ENCODE data around the gene RIMBP2. TPM values are rescaled to one million over a fixed set of nuclear protein-coding genes. Genes with fewer than 3 reads are reported as not detected.

Gene RIMBP2
- total RNA-seq, 4 donors from 2014 or later: 0.83 to 1.8 (median 1.4) TPM

- Histone ChIP-seq H3K36me3 (no peaks in the 10 kb centered on the region), H3K4me3 (no peak overlapping the region), H3K4me1 (no peaks in the 10 kb centered on the region), H3K9me3 (peaks cover 0 to 12% (median 8%) of the 10 kb centered on the region in 4 donors), H3K27me3 (no peaks in the 10 kb centered on the region), H3K27ac (replicated peaks in 1 of 4) (no peak overlapping the region)
- no peak for TF ChIP-seq EP300 (IDR thresholded peaks at IDR 0.05)
- TF ChIP-seq CTCF (IDR thresholded peaks at IDR 0.05): no peak
- TF ChIP-seq POLR2AphosphoS5 (IDR thresholded peaks at IDR 0.05): no peak
- no peak for TF ChIP-seq POLR2A (IDR thresholded peaks at IDR 0.05; ENCODE audit: low read depth)
- WGBS: 93% methylated on average over 13 of the region's 13 CpGs
- intact Hi-C loops (cut with DNase I): no loop called here
- DNase-seq (ENCODE audit: extremely low spot score): no peak
Measured at GRCh38 chr12:130433834-130434233, 282.3 kb downstream of the RIMBP2 start.

- no peaks in the 10 kb centered on the region for H3K4me1 ChIP-seq
- no peak for DNase-seq (ENCODE audit: extremely low spot score)
- H3K27me3 ChIP-seq: no peaks in the 10 kb centered on the region
- no peaks in the 10 kb centered on the region for H3K36me3 ChIP-seq
- no peak for TF ChIP-seq POLR2A (IDR thresholded peaks at IDR 0.05; ENCODE audit: low read depth)
- no peak for TF ChIP-seq POLR2AphosphoS5 (IDR thresholded peaks at IDR 0.05)
- no peak for TF ChIP-seq EP300 (IDR thresholded peaks at IDR 0.05)
- TF ChIP-seq CTCF (IDR thresholded peaks at IDR 0.05): no peak
- WGBS: 93% methylated on average over 6 of the region's 6 CpGs
- H3K9me3 ChIP-seq: peaks cover 0 to 12% (median 8%) of the 10 kb centered on the region in 4 donors
- no peak overlapping the region for H3K4me3 ChIP-seq
- intact Hi-C loops (cut with DNase I): no loop called here
- H3K27ac ChIP-seq (replicated peaks in 1 of 4): no peak overlapping the region
Measured at GRCh38 chr12:130433411-130433810, 282.7 kb downstream of the RIMBP2 start.

- Histone ChIP-seq H3K27ac (replicated peaks in 1 of 4) (no peak overlapping the region), H3K9me3 (peaks cover 0 to 12% (median 8%) of the 10 kb centered on the region in 4 donors), H3K36me3 (no peaks in the 10 kb centered on the region), H3K4me3 (no peak overlapping the region), H3K4me1 (no peaks in the 10 kb centered on the region), H3K27me3 (no peaks in the 10 kb centered on the region)
- 91% methylated on average over 11 of the region's 11 CpGs for WGBS
- TF ChIP-seq POLR2AphosphoS5 (IDR thresholded peaks at IDR 0.05): no peak
- TF ChIP-seq CTCF (IDR thresholded peaks at IDR 0.05): no peak
- no peak for TF ChIP-seq EP300 (IDR thresholded peaks at IDR 0.05)
- no peak for TF ChIP-seq POLR2A (IDR thresholded peaks at IDR 0.05; ENCODE audit: low read depth)
- no peak for DNase-seq (ENCODE audit: extremely low spot score)
- intact Hi-C loops (cut with DNase I): no loop called here
Measured at GRCh38 chr12:130431176-130431575, 284.9 kb downstream of the RIMBP2 start.

- Histone ChIP-seq H3K4me3 (no peak overlapping the region), H3K27me3 (no peaks in the 10 kb centered on the region), H3K4me1 (no peaks in the 10 kb centered on the region), H3K36me3 (no peaks in the 10 kb centered on the region), H3K9me3 (peaks cover 0 to 12% (median 8%) of the 10 kb centered on the region in 4 donors), H3K27ac (replicated peaks in 1 of 4) (no peak overlapping the region)
- WGBS: 84% methylated on average over 20 of the region's 24 CpGs
- TF ChIP-seq EP300 (IDR thresholded peaks at IDR 0.05): no peak
- TF ChIP-seq POLR2AphosphoS5 (IDR thresholded peaks at IDR 0.05): no peak
- TF ChIP-seq POLR2A (IDR thresholded peaks at IDR 0.05; ENCODE audit: low read depth): no peak
- no peak for TF ChIP-seq CTCF (IDR thresholded peaks at IDR 0.05)
- no peak for DNase-seq (ENCODE audit: extremely low spot score)
- intact Hi-C loops (cut with DNase I): no loop called here
Measured at GRCh38 chr12:130429656-130430505, 286.2 kb downstream of the RIMBP2 start.
